GM20000 (cell line): ENCODE results near the gene CD44.

ENCODE experiments used
- DNase-seq: peaks from one replicate; pipeline ENCODE4 v3.0.0; 2012; ENCODE audit warnings: low spot score
- CTCF ChIP-seq: IDR thresholded peaks from 2 replicates; pipeline ENCODE4 v1.5.1; 2012; ENCODE audit warnings: mild to moderate bottlenecking, control low read depth; ENCODE audit errors: extremely low read depth, missing control alignments

Gene CD44

GRCh38 chr11:35152575-35152974 is 13.6 kb downstream of the CD44 start:
- no peak for TF ChIP-seq CTCF
- DNase-seq = no peak

GRCh38 chr11:35153280-35153679 is 14.3 kb downstream of the CD44 start:
- no peak for TF ChIP-seq CTCF
- no peak for DNase-seq

- no peak for DNase-seq
- no peak for TF ChIP-seq CTCF
Measured at GRCh38 chr11:35154952-35155351, 16.0 kb downstream of the CD44 start.

GRCh38 chr11:35155677-35156076 is 16.7 kb downstream of the CD44 start:
- DNase-seq = no peak
- TF ChIP-seq CTCF = no peak

- no peak for TF ChIP-seq CTCF
- no peak for DNase-seq
Measured at GRCh38 chr11:35157814-35158700, 19.1 kb downstream of the CD44 start.

- no peak for DNase-seq
Measured at GRCh38 chr11:35158701-35159510, 19.9 kb downstream of the CD44 start.

More at GRCh38 chr11:35158701-35159510, 19.9 kb downstream of the CD44 start:
- no peak for TF ChIP-seq CTCF
